ENCODE measurements around the gene NDUFA13. TPM values are rescaled to one million over a fixed set of nuclear protein-coding genes. Genes with fewer than 3 reads are reported as not detected.

NDUFA13 gene
- total RNA-seq, 3 donors from 2014 or later: 97.3 to 134 (median 99.2) TPM

DNA sequence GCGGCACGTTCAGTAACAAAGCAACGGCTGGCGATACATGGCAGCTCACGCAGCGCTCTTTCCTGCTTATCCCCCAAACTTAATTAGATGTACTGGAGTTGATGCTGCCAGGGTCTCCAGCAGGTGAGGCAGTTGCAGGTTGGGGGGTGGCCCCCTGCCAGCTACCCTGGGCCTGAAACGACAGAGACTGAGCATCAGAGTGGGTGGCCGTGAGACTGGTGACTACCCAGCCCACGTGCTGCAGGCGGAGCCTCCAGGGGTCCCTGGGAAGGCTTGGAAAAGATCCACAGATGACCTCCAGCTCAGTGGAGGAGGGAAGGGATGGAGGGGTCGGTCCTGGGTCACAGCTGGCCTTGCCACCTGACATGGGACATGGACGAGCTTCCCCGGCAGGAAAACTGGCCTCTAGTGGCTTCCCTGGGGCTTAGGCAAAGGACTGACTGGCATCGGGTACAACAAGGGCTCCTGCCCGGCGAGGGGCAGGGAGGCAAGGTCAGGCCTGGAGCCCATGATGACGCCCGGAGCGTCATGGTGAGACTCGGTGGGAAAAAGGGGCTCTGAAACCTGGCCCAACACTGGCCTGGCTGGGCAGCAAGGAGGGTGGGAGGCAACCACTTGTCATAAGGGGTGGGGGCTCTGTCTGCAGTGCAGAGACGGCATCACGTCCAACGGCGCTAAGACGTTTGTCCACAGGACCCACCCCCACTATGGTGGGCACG, 46.1 kb downstream of the NDUFA13 start:
- Histone ChIP-seq H3K27me3 (no peaks in the 10 kb centered on the region), H3K9me3 (no peaks in the 10 kb centered on the region), H3K4me1 (no peaks in the 10 kb centered on the region), H3K27ac (no peak overlapping the region), H3K4me3 (no peak overlapping the region), H3K36me3 (no peaks in the 10 kb centered on the region)
- intact Hi-C loops (cut with DNase I; ENCODE audit: low total_unique reads): no loop called here
- TF ChIP-seq, protein P1, sequence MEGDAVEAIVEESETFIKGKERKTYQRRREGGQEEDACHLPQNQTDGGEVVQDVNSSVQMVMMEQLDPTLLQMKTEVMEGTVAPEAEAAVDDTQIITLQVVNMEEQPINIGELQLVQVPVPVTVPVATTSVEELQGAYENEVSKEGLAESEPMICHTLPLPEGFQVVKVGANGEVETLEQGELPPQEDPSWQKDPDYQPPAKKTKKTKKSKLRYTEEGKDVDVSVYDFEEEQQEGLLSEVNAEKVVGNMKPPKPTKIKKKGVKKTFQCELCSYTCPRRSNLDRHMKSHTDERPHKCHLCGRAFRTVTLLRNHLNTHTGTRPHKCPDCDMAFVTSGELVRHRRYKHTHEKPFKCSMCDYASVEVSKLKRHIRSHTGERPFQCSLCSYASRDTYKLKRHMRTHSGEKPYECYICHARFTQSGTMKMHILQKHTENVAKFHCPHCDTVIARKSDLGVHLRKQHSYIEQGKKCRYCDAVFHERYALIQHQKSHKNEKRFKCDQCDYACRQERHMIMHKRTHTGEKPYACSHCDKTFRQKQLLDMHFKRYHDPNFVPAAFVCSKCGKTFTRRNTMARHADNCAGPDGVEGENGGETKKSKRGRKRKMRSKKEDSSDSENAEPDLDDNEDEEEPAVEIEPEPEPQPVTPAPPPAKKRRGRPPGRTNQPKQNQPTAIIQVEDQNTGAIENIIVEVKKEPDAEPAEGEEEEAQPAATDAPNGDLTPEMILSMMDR (IDR thresholded peaks at IDR 0.05): no peak
- TF ChIP-seq POLR2AphosphoS5 (IDR thresholded peaks at IDR 0.05) (no peak), POLR2A (IDR thresholded peaks at IDR 0.05) (no peak)
- no peak for DNase-seq (ENCODE audit: low spot score in 2 of 2)

GRCh38 chr19:19562665-19563347, 46.8 kb downstream of the NDUFA13 start:
- intact Hi-C loops (cut with DNase I; ENCODE audit: low total_unique reads): no loop called here
- H3K36me3 ChIP-seq: no peaks in the 10 kb centered on the region

DNA sequence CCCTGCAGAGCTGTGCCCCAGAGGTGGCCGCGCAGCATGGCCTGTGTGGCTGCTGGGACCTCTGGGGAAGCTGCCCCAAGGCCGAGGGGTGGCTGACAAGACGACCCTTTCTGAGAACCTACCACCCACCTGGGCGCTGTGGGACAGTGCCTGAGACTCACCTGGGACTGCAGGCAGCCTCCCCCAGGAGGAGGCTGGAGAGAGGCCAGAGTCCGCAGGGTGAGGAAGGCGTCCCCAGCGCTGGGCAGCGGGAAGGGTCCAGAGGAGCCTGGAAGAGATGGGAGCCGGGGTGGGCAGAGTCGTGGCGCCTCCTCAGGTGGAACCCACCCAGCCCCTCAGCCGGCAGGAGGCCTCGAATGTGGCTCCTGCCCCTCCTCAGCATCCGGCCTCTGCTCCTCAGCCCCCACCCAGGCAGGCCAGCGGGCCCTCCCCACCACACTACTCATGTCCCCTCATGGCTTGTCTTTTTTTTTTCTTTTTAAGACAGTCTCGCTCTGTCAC, 47.4 kb downstream of the NDUFA13 start:
- Histone ChIP-seq H3K4me3 (no peak overlapping the region), H3K9me3 (no peaks in the 10 kb centered on the region), H3K27ac (no peak overlapping the region), H3K27me3 (no peaks in the 10 kb centered on the region), H3K4me1 (no peaks in the 10 kb centered on the region), H3K36me3 (no peaks in the 10 kb centered on the region)
- TF ChIP-seq POLR2A (IDR thresholded peaks at IDR 0.05) (no peak), POLR2AphosphoS5 (IDR thresholded peaks at IDR 0.05) (no peak)
- TF ChIP-seq, protein P1 (IDR thresholded peaks at IDR 0.05): no peak
- intact Hi-C loops (cut with DNase I; ENCODE audit: low total_unique reads): no loop called here
- DNase-seq (ENCODE audit: low spot score in 2 of 2): no peak

More at GRCh38 chr19:19562665-19563347, 46.8 kb downstream of the NDUFA13 start:
- no peak for DNase-seq (ENCODE audit: low spot score in 2 of 2)
- H3K27ac ChIP-seq: no peak overlapping the region
- H3K4me3 ChIP-seq: no peak overlapping the region
- no peak for TF ChIP-seq POLR2AphosphoS5 (IDR thresholded peaks at IDR 0.05)
- TF ChIP-seq POLR2A (IDR thresholded peaks at IDR 0.05): no peak
- TF ChIP-seq, protein P1 (IDR thresholded peaks at IDR 0.05): no peak
- H3K9me3 ChIP-seq: no peaks in the 10 kb centered on the region
- no peaks in the 10 kb centered on the region for H3K4me1 ChIP-seq
- no peaks in the 10 kb centered on the region for H3K27me3 ChIP-seq

DNA sequence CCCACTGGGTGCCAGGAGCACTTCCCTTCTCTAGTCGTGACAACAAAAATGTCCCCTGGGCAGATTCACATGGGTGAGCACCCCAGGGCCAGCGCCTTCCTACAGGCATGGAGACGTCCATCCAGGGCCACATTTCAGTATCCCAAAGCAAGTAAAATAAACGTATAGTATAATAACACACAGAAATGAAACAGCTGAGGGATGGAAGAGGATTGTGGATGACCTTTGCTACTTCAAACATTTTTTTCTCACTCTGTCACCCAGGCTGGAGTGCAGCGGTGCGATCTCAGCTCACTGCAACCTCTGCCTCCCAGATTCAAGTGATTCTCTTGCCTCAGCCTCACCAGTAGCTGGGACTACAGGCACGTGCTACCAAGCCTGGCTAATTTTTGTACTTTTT, 50.3 kb downstream of the NDUFA13 start:
- no peaks in the 10 kb centered on the region for H3K4me1 ChIP-seq
- TF ChIP-seq POLR2AphosphoS5 (IDR thresholded peaks at IDR 0.05) (no peak), POLR2A (IDR thresholded peaks at IDR 0.05) (no peak)
- TF ChIP-seq, protein P1 (IDR thresholded peaks at IDR 0.05): no peak
- no peaks in the 10 kb centered on the region for H3K9me3 ChIP-seq
- DNase-seq (ENCODE audit: low spot score in 2 of 2): no peak
- no peaks in the 10 kb centered on the region for H3K36me3 ChIP-seq
- intact Hi-C loops (cut with DNase I; ENCODE audit: low total_unique reads): no loop called here
- no peaks in the 10 kb centered on the region for H3K27me3 ChIP-seq
- no peak overlapping the region for H3K4me3 ChIP-seq
- no peak overlapping the region for H3K27ac ChIP-seq

DNA sequence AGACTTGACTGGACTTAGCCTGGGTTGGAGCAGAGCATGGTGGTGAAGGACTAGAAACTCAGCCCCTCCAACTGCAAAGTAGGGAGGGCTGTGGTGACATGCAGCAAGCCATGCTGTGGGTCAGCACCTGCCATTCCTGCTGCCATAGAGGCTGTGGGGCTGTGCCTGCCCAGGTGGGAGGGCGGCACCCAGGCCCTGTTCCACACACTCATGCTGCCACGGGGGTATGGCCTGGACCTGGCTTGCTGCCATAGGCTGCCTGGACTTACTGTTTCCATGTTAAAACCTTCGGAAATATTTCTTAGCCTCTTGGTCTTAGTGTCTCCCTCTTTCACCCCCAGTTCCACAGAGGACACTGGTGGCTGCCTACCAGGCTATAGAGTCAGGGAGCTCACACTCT, 51.4 kb downstream of the NDUFA13 start:
- no peak for DNase-seq (ENCODE audit: low spot score in 2 of 2)
- TF ChIP-seq, protein P1 (IDR thresholded peaks at IDR 0.05): no peak
- TF ChIP-seq POLR2AphosphoS5 (IDR thresholded peaks at IDR 0.05) (no peak), POLR2A (IDR thresholded peaks at IDR 0.05) (no peak)
- no peaks in the 10 kb centered on the region for H3K9me3 ChIP-seq
- H3K4me3 ChIP-seq: no peak overlapping the region
- no peaks in the 10 kb centered on the region for H3K27me3 ChIP-seq
- no peak overlapping the region for H3K27ac ChIP-seq
- intact Hi-C loops (cut with DNase I; ENCODE audit: low total_unique reads): no loop called here
- H3K4me1 ChIP-seq: no peaks in the 10 kb centered on the region
- H3K36me3 ChIP-seq: no peaks in the 10 kb centered on the region
